Natural killer cell (primary cell): Measurements from ENCODE around the gene MFSD2B. TPM values are rescaled to one million over a fixed set of nuclear protein-coding genes. Genes with fewer than 3 reads are reported as not detected.

Experiments
- ATAC-seq, 3 donors: fragments of 150-1000 bp in 2 of 3; fragments of 200-7000 bp in 1 of 3; cut with Tn5 transposase; 1 replicate in 1 of 3; 2 replicates in 2 of 3; pipeline ENCODE4 v1.10.0; 2021; ENCODE audit warnings: mild to moderate bottlenecking in 2 of 3, moderate library complexity in 2 of 3
- DNase-seq, 2 donors: peaks; one replicate each; pipeline versions ENCODE4 v3.0.0 to v3.0.0-alpha.2; 2013 to 2021; ENCODE audit warnings: mixed read lengths in 1 of 2
- H3K27ac ChIP-seq: one replicate; pipeline ENCODE4 v1.5.1; 2013; ENCODE audit warnings: mild to moderate bottlenecking, low read length
- H3K27me3 ChIP-seq: one replicate; pipeline ENCODE4 v1.6.1; 2013; ENCODE audit warnings: low read length; ENCODE audit not compliant: control insufficient read depth, insufficient read depth
- H3K36me3 ChIP-seq: one replicate; pipeline ENCODE4 v1.6.1; 2013; ENCODE audit warnings: low read length; ENCODE audit not compliant: control insufficient read depth, insufficient read depth
- H3K4me1 ChIP-seq: one replicate; pipeline ENCODE4 v1.6.1; 2013; ENCODE audit warnings: low read length; ENCODE audit not compliant: control insufficient read depth, insufficient read depth
- H3K4me3 ChIP-seq: one replicate; pipeline ENCODE4 v1.5.1; 2013; ENCODE audit warnings: low read length
- H3K9me3 ChIP-seq: one replicate; pipeline ENCODE4 v1.6.1; 2013; ENCODE audit warnings: low read length; ENCODE audit not compliant: control insufficient read depth, insufficient read depth
- H3K27ac Mint-ChIP-seq, 2 donors: one replicate each; pipeline ENCODE4 v1.8.0; 2022; ENCODE audit warnings: mild to moderate bottlenecking in 2 of 2, mixed read lengths in 2 of 2, moderate library complexity in 1 of 2
- H3K27me3 Mint-ChIP-seq, 2 donors: one replicate each; pipeline ENCODE4 v1.8.0; 2022; ENCODE audit warnings: low read depth in 2 of 2, mixed read lengths in 2 of 2
- H3K36me3 Mint-ChIP-seq: one replicate; pipeline ENCODE4 v1.8.0; 2022; ENCODE audit warnings: mixed read lengths
- H3K4me1 Mint-ChIP-seq, 2 donors: one replicate each; pipeline ENCODE4 v1.8.0; 2022; ENCODE audit warnings: mixed read lengths in 2 of 2
- H3K4me3 Mint-ChIP-seq: one replicate; pipeline ENCODE4 v1.8.0; 2022; ENCODE audit warnings: mild to moderate bottlenecking, moderate library complexity, mixed read lengths
- H3K9me3 Mint-ChIP-seq, 2 donors: one replicate each; pipeline ENCODE4 v1.8.0; 2022; ENCODE audit warnings: mixed read lengths in 2 of 2
- CTCF ChIP-seq: fragments of 200-600 bp; IDR thresholded peaks from one replicate; pipeline ENCODE4 v1.8.0; 2022; ENCODE audit warnings: antibody characterized with exemption
- WGBS: methylation state at CpG from one replicate; pipeline ENCODE4 v1.1.7; 2013; ENCODE audit warnings: missing lambda C conversion rate; ENCODE audit not compliant: insufficient coverage; 5-methylcytosine and 5-hydroxymethylcytosine counted together
- intact Hi-C: fragments of 100-400 bp; cut with micrococcal nuclease; formaldehyde crosslinking; loops from one replicate; pipeline ENCODE4 v1.14.2; 2022
- total RNA-seq, 4 donors: library from RNA; stranded (reverse); fragments of 120-200 nt in 1 of 4; gene quantifications; one replicate each; pipeline versions ENCODE4 v1.2.3 to v1.2.4, GENCODE V29; 2013 to 2022

The MFSD2B gene
- total RNA-seq, result 1 to 10 TPM in 1 of 3 donors, under 1 TPM in 1, not detected in 1; 0.93 to 1.1 TPM
- total RNA-seq (2013), result 0.95 TPM

DNA sequence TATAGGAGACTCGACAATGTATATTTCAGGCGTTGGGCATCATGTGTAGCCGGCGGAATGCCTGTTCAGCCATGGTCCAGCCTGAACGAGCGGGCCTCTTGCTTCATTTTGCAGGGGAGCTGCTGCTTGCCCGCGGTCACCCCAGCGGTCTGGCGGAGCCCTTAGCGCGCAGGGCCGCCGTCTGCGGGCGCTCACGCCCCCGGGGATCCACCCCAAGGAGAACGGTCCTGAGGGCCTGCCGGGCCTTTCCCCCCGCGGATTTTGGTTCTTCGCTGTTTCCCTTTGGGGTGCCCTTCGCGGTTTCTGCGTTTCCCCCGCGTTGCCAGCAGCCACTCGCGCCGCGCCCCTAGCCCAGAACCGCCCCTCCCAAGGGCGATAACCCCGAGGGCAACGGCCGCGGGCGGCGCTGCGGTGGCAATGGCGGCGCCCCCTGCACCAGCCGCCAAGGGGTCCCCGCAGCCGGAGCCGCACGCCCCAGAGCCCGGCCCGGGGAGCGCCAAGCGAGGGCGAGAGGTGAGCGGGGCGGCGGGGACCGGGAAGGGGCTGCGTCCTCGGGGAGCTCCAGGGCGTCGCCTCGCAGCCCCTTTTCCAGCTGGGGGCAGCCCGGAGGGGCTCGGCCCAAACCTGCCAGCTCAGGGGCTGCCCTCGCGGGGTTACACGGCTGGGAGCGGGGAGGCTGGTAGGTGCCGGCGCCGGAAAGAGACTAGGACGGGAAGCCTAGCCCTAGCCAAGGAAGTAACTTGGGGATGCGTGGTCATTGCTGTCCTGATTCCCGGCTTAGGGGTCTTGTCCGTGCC is at the start of gene MFSD2B:
MFSD2B (plus strand) TSS at position 406 of the 797 bp plus-strand sequence; CDS start at position 418, 12 bp downstream.
- H3K27me3 Mint-ChIP-seq, result peaks cover 14 to 21% of the 10 kb centered on the region in 2 donors
- H3K36me3 ChIP-seq, result no peaks in the 10 kb centered on the region
- H3K4me1 ChIP-seq, result peaks cover 21% of the 10 kb centered on the region
- peaks cover 19% of the 10 kb centered on the region for H3K27me3 ChIP-seq
- intact Hi-C loops, result no loop called here
- H3K27ac Mint-ChIP-seq, result no peak within 1 kb of the TSS
- peak; percentile 26 to 55 (median 48) for ATAC-seq
- WGBS, result 4% methylated on average over 75 of the region's 75 CpGs
- no peaks in the 10 kb centered on the region for H3K36me3 Mint-ChIP-seq
- no peaks in the 10 kb centered on the region for H3K9me3 Mint-ChIP-seq
- DNase-seq, result no peak
- H3K4me3 Mint-ChIP-seq, result peak within 1 kb of the TSS; percentile 61
- H3K9me3 ChIP-seq, result no peaks in the 10 kb centered on the region
- H3K4me1 Mint-ChIP-seq, result peaks cover 13 to 20% of the 10 kb centered on the region in 2 donors
- H3K4me3 ChIP-seq, result no peak within 1 kb of the TSS
- no peak for TF ChIP-seq CTCF
- no peak within 1 kb of the TSS for H3K27ac ChIP-seq

DNA sequence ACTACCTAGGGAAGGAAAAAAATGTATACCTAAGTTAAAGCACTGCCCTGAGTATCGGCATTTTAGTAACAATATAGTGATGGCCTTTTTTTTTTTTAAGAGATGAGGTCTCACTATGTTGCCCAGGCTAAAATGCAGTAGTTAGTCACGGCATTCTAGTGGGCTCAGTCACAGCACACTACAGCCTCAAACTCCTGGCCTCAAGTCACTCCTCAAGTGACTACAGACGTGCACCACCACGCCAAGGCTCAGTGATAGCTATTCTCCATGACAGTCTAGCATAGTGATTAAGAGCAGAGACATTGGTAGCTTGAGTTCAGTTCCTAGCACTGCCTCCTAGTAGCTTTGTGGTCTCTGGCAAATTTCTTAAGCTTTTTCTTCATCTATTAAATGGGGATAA is 42.0 kb upstream of the MFSD2B start:
- H3K36me3 Mint-ChIP-seq, result no peaks in the 10 kb centered on the region
- no peak for DNase-seq
- Histone ChIP-seq H3K27ac (no peak overlapping the region), H3K4me1 (no peaks in the 10 kb centered on the region), H3K36me3 (peaks cover 3% of the 10 kb centered on the region), H3K9me3 (no peaks in the 10 kb centered on the region), H3K4me3 (no peak overlapping the region), H3K27me3 (no peaks in the 10 kb centered on the region)
- 98% methylated on average over 4 of the region's 4 CpGs for WGBS
- H3K27ac Mint-ChIP-seq, result no peak overlapping the region
- H3K9me3 Mint-ChIP-seq, result no peaks in the 10 kb centered on the region
- intact Hi-C loops, result no loop called here
- no peaks in the 10 kb centered on the region for H3K27me3 Mint-ChIP-seq
- no peak for ATAC-seq
- H3K4me3 Mint-ChIP-seq, result no peak overlapping the region
- TF ChIP-seq CTCF, result no peak
- H3K4me1 Mint-ChIP-seq, result no peaks in the 10 kb centered on the region

GRCh38 chr2:23976883-23977282 is 33.0 kb upstream of the MFSD2B start:
- ATAC-seq (no peak), DNase-seq (no peak)
- Mint-ChIP-seq H3K36me3 (no peaks in the 10 kb centered on the region), H3K27me3 (no peaks in the 10 kb centered on the region), H3K4me1 (no peaks in the 10 kb centered on the region), H3K27ac (no peak overlapping the region), H3K9me3 (no peaks in the 10 kb centered on the region), H3K4me3 (no peak overlapping the region)
- no peak overlapping the region for H3K27ac ChIP-seq
- TF ChIP-seq CTCF, result no peak
- H3K27me3 ChIP-seq, result no peaks in the 10 kb centered on the region
- intact Hi-C loops, result no loop called here
- WGBS, result 99% methylated on average over 8 of the region's 8 CpGs
- H3K4me1 ChIP-seq, result no peaks in the 10 kb centered on the region
- no peaks in the 10 kb centered on the region for H3K9me3 ChIP-seq
- H3K4me3 ChIP-seq, result no peak overlapping the region
- H3K36me3 ChIP-seq, result peaks cover 14% of the 10 kb centered on the region
